HG03095 (cell line): ENCODE data around the gene OR6N2.

Experiments
- ATAC-seq: cut with Tn5 transposase; IDR thresholded peaks from one replicate; pipeline ENCODE4 v1.9.1; 2021; ENCODE audit warnings: moderate library complexity; ENCODE audit not compliant: unreplicated experiment

The OR6N2 gene, protein sequence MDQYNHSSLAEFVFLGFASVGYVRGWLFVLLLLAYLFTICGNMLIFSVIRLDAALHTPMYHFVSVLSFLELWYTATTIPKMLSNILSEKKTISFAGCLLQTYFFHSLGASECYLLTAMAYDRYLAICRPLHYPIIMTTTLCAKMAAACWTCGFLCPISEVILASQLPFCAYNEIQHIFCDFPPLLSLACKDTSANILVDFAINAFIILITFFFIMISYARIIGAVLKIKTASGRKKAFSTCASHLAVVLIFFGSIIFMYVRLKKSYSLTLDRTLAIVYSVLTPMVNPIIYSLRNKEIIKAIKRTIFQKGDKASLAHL

DNA sequence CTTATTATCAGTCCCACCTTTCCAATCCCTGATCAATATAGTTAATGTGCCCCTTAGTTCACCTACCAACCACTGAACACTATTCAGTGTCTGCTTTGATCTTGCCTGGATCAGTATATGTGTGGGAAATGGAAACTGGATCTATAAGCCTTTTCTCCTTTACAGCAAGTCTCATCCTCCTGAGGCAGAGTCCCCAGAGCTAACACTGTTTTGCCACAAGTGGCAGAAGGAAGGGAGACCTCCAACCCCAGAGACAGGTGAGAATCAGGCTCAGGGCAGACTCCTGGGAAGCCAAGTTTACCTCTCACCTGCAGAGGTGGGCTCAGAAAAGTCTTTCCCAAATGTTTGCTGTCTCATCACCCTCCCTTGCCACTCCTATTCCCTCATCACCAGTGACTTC is at the start of gene OR6N2:
Gene OR6N2 (minus strand): TSS at position 101 of the 400 bp plus-strand sequence. CDS start 3,569 bp downstream, outside the sequence.
- no peak for ATAC-seq

DNA sequence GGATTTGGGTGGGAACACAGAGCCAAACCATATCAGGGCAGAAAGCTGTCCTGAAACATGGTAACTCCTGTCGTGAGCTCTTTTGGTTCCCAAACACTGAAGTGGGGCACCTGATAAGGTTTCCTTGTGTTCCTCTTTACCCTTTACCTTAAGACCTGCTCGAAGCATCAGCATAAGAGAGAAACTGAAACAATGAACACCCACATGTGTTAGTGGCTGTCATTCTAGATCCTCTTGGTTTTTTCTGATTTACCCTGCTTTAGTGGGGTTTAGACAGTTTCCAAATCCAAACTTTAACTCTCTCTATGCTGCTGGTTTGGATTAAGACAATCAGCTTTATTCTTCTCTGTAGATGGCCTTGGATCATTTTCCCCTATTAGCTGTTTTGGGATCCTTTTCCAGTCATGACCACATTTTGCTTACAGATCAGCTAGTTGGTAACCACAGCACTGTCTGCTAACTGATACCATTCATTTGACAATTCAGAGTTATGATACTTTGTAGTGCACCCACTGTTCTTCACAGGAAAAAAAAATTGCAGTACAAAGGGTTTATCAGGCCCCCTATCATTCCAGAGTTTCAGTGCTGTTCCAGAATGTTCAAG is 49.2 kb upstream of the OR6N2 start:
- peak; percentile 42 for ATAC-seq

DNA sequence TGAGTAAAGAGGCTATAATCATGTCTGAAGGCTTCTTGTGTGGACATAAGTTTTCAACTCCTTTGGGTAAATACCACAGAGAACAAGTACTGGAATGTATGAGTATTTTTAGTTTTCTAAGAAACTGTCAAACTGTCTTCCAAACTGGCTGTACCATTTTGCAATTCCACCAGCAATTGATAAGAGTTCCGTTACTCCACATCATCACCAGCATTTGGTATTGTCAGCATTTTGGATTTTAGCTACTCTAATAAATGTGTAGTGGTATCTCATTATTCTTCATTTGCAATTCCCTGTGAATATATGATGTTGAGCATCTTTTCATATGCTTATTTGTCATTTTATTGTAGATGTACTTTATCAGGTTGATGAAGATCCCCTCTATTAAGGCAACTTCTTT is 40.7 kb upstream of the OR6N2 start:
- no peak for ATAC-seq

DNA sequence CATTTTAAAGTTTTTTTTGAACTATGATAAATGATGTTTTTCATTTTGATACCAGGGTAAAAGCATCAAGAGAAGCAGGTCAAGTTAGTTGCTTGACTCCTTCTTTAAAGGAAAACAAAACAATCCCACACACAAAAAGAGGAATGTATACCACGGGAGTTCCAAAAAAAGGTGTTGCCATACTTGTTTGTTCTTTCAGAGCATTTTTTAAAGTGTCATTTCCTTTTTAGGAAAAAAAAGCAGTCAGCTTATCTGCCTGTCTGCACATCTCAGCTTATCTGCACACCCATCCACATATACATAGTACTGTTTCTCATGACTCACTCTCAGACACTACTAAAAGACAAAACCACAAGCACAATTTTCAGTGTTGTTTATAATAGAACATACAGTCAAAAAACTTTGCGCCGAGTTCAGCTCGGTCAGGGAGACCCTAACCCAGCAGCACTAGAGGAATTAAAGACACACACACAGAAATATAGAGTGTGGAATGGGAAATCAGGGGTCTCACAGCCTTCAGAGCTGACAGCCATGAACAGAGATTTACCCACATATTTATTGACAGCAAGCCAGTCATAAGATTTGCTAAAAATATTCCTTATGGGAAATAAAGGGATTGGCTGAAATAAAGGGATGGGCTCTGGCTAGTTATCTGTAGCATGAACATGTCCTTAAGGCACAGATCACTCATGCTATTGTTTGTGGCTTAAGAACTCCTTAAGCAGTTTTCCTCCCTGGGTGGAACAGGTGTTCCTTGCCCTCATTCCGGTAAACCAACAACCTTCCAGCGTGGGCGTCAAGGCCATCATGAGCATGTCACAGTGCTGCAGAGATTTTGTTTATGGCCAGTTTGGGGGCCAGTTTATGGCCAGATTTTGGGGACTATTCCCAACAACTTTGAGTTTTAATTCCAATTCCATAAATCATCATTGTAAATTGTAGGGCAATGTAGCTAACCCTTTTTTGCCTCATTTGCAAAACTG is 38.7 kb upstream of the OR6N2 start:
- ATAC-seq, result peak; percentile 98

DNA sequence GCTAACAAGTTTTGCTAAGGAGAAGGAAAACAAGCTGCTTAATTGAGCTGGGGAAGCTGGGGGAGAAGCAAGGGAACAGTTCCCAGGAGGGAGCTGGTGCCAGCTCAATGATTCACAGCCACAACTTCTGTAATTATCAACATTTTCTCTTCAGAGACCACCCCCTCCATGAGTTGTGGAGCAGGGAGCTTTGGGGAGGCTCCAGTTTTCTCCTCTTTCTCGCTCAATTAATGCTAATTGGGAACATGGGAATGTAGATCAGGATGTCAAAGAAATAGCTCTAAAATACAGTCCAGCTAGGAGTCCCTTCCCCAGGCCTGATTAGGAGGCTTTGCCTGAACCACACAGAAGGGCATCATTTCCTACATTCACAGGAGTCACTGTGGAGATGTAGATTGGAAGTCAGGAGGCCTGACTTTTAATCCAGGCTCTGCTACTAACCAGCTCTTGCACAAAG is 38.0 kb upstream of the OR6N2 start:
- ATAC-seq, result peak; percentile 27

DNA sequence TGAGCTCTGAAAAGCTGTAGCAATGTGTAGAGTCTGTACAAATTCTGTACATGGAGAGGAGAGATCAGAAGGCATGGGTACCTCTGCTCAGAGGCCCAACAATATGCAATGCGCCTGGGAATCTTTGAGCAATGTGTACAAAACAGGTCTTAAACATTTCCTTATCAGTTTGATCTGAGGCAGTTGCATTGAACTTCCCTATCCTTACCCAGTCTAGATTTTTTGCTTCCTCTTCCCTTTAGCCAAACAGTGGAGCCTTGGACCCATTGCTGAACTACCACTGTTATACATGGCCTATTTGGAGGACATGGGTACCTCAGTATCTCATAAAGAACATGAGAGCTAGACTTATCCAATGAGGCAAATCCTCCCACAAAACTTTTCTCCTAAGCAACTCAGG is 37.6 kb upstream of the OR6N2 start:
- no peak for ATAC-seq

DNA sequence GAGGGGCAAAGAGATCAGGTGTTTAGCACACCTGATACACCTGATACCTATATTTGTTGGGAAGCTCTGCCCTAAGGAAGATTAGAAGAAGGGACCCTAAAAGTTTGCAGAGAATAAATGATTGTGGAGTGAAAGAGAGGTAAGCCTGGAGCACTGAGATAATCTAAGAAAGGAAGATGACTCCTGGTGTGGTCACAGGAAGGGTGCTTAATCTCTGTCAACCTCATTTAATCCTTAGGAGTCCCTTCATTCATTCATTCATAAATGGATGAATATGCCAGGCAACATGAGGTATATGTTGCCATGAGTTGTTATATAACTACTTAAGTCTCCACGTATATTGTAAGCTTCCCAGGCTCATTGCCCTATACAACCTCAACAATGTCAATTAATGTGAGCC is 34.0 kb upstream of the OR6N2 start:
- no peak for ATAC-seq

DNA sequence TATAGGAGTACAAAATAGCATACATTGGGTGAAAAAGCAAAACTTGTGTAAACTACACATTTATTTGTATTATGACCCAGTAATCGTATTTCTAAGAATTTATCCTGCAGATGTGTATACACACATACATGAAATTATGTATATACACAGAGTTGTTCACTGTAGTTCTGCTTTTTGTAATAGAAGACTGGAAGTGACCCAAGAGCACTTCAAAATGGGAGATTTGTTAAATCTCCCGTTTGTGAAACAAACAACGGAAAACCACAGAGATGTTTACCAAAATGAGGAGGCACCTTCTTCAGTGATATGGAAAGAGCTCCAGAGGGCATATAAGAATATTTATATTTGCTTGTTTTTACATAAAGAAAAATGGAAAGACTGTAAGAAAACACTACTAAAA is 32.2 kb upstream of the OR6N2 start:
- ATAC-seq, result no peak

DNA sequence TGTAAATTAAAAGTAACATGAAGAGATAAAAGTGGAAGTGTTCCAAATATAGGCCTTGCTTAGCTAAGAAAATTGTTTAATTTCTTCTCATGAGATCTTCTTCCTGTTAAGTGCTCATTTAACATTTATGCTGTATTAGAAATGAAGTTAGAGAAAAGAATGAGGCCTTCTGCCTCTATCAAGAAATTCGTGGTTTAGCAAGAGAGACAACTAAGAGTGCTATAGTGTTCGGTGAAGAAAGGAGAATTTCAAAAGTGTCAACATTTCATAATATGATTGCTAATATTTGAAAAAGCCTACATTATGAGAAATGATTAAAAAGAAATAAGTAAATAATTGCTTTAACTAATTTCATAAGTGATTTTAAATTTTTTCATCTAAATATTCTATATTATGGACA is 31.3 kb upstream of the OR6N2 start:
- no peak for ATAC-seq

DNA sequence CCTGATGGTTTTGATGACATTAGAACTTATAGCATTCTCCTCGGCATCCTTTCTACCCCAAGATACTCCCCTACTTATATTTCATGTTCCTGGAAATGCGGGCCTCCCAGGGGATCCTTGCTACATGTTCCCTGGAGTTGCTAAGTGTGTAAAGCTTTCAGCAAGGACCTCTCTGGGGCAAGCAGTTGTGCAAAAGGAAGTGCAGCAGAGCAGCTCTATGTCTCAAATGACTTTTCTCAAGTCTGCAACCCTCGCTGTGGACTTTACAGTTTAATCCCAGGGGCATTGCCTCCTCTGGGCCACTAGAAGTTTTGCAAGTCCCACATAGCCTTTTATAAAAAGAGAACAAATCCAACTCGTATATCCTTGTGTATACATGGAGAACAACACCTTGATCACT is 29.3 kb upstream of the OR6N2 start:
- no peak for ATAC-seq

DNA sequence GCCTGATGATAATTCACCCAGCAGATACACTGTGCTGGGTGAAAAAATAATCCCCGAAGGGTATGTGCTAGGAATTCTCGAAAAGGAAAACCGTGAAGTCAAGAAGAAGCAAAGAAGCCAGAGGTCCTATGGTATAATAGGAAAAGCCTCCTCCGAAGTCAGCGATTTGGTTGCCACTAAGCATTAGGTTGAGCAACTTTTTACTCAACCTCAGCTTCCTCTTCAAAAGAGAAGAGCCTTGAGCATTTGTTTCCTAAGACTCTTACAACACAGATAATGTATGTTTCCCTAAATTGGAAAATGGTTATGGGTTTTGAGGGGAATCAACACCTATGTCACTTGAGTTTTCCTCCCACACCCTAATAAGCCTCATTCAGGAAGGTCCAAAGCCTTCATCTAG is 28.9 kb upstream of the OR6N2 start:
- ATAC-seq, result no peak

DNA sequence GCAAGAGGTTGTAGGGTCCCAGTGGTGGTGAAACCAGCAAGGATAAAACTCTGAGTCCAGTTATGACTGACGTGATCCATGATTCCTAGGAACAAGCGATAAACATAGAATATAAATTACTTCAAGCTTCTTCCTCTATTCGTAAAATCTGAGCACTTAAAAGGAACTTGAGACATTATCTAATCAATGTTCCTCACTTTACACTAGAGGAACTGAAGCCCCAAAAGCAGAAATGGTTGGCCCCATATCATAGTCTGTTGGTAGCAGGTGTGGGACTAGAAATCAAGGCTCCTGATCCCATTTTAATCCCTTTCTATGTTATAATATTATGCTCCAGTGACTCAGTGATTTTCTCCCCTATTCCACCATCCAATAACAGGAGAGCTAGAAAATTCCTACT is 28.3 kb upstream of the OR6N2 start:
- no peak for ATAC-seq

DNA sequence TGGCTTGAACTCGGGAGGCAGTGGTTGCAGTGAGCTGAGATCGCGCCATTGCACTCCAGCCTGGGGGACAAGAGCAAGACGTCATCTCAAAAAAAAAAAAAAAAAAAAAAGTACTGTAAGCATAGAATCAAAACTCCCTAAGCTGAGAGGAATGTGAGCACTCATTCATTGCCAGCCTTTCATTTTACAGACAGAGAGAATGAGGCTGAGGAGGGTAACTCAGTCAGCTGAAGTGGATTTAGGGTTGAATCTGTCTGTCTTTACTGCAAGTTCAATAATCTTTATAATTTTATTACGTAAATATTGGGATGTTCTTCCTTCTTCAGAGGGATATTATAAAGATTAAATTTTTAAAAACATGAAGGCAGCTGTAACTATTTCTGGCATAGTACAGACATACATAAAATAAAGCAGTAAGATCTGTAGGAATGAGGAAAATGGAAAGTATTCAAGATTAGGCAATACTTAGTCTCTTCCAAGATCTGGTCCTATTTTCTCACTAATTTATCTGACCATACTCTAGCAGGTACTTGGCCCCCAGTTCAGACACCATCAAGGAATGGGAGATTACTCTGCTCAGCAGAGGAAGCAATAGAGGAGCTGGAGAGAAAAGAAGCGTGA is 26.0 kb upstream of the OR6N2 start:
- ATAC-seq, result no peak

DNA sequence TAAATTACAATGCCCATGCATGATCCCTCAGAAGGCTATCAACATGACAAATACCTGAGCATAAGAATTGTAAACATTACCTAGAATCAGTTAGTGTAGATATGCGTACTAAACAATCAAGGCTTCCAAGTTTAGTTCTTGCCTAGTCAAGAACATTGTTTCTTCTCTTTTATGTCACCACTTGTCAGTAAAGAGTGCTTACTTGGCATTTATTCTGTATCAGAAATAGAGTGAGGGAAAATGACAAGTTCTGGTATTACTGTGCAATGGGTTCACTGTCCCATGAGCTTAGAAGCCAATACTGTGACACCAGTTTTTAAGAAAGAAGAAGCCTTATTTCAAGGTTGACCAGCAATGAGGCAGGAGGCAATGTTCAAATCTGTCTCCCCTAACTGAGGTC is 22.7 kb upstream of the OR6N2 start:
- no peak for ATAC-seq

DNA sequence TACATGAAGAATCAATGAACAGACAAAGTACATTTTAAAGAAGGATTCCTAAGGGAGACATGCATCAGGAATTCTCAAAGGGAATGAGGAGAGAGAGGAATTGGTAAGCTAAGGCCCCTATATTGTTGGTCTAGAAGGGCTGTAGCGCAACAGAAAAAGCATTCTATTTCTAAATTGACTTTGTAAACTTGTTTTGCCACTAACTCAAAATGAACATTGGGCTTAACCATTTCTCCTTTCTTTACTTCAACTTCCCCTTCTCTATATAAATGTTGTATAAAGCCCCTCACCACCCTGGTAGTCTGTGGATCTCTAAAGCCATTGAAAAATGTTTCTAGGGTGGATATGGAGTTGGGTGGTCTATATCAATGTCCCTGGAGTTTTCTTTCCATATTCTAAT is 20.4 kb upstream of the OR6N2 start:
- ATAC-seq, result no peak

DNA sequence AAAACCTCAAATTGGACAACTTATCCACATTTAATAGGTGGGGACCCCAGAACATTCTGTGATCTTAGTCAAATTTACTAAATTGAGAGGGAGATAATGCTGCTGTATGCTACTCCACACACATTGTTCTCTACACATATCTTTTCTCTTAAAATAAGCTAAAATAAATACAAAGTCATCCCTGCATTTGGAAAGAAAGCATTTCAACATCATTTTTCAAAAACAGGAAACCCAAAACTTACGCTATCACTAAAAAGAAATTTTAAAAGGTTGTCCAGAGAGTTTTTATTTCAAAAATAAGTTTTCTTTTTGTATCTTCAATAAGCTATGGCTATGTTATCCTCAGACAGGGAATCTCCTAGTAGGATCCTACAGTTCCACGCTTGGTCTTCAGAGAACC is 19.5 kb upstream of the OR6N2 start:
- ATAC-seq, result no peak

DNA sequence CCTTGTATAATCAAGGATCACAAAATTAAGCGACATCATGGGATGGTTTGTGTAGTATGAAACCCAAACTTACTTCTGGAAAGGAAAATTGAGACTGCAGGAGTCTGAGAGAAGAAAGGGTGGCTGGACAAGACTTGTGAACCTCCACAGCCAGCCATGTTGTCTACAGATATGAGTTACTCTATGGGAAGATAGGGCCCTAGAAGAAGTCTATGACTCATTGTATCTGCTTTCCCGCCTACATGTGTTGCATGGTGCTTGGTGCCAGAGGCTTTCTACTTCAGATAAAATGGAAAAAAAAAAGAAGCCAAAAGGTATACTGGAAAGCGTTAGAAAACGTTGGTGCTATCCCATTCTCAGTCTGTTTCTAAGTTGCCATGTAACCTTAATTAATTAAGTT is 18.7 kb upstream of the OR6N2 start:
- no peak for ATAC-seq

DNA sequence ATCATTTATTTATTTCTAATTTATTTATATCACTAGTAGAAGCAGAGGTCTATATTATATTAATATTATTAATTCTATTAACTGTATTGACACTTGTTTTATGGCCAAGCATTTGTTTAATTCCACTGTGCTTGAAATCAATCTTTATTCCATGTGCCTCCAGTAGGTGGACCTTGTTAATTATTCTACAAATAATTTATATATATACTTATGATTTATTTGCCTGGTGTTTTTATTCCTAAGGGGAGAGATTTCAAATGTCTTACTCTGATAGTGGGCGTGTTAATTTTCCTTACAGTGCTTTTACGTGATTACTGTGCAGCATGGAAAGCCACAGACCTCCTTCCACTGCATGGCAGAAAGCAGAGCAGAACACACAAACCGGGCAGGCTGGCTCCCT is 17.5 kb upstream of the OR6N2 start:
- no peak for ATAC-seq

DNA sequence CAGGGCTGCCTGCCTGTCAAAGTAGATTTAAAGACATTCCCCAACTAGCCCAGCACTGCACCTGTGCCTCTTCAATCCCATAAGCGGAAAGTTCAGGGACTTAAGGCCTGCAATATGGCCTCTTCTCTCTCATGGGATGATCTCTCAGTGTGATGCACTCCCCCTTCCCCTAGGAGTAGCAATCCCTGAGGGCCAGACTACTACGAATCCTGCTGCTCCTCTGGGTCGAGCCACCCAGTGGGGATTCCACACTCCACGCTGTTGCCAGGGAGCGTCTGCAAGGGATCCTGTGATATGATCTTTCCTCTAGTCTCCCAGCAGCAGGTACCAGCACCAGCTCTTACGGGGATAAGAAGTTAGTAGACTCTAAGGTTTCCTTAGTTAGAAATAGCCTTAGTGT is 13.2 kb upstream of the OR6N2 start:
- ATAC-seq, result no peak

DNA sequence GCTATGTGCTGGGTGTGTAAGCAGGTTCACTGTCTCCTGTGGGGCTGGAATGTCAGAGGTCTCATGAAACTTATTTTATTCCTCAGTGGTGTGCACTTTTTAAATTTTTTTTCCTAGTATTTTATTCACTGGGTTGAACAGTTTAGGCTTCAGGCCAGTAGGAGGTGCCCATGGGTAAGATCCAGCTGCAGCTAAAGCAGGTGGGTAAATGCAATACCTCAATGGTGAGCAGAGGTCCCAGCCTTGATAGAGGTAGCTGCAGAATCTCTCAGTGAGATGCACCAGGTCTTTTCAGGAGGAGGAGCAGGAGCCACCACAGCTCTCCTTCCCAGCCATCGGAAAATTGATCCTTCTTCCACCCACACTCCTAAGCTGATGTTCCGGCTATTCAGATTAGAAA is 12.6 kb upstream of the OR6N2 start:
- ATAC-seq, result no peak
